ENCODE results near the gene HPD. TPM values are rescaled to one million over a fixed set of nuclear protein-coding genes. Genes with fewer than 3 reads are reported as not detected.
A peak's percentile ranks its signal among the peaks of the same experiment; 100 is the strongest.

HPD gene
- total RNA-seq, 1 donor from 2014 or later = not detected

DNA sequence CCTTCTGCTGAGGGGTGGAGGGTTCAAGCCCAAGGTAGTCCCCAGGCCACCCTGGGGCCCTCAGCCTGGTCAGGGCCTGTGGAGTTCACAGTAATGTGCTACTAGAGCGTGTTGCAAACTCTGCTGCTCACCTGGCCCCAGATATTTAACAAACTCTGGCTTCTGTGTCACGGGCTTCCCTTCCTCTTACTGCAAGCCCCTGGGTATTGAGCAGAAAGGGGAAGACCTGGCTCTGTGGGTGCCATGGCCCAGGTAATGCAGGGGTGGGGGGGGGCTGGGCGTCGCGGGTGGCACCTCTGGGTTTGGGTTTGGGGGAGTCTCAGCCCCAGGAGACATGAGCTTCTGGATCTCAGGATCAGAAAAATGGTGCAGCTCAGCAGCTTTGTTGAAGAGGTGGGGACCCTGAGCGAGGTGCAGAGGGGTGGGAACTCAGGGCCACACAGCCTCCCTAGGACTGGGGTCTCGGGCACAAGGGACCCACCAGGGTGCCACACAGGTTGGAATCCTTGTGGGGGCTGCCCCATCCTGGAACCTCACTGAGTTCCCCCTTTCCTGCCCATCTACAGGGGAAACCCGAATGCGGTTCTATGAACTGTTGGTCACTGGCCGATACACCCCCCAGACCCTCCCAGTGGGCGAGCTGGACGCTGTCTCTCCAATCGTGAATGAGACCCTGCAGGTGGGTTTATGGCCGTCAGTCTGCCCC lies 50.9 kb downstream of the HPD start:
- DNase-seq (ENCODE audit: low spot score) = no peak
- no peak for TF ChIP-seq CTCF (IDR thresholded peaks at IDR 0.05)
- no peaks in the 10 kb centered on the region for H3K9me3 Mint-ChIP-seq (ENCODE audit: low read depth)
- H3K27me3 Mint-ChIP-seq (ENCODE audit: low read depth) = no peaks in the 10 kb centered on the region
- H3K27ac Mint-ChIP-seq (ENCODE audit: unreplicated experiment) = no peak overlapping the region
- peaks cover 36% of the 10 kb centered on the region for H3K4me1 Mint-ChIP-seq (ENCODE audit: low read depth)
- peaks cover 8% of the 10 kb centered on the region for H3K36me3 Mint-ChIP-seq (ENCODE audit: low read depth)
- no peak overlapping the region for H3K4me3 Mint-ChIP-seq (ENCODE audit: unreplicated experiment)

DNA sequence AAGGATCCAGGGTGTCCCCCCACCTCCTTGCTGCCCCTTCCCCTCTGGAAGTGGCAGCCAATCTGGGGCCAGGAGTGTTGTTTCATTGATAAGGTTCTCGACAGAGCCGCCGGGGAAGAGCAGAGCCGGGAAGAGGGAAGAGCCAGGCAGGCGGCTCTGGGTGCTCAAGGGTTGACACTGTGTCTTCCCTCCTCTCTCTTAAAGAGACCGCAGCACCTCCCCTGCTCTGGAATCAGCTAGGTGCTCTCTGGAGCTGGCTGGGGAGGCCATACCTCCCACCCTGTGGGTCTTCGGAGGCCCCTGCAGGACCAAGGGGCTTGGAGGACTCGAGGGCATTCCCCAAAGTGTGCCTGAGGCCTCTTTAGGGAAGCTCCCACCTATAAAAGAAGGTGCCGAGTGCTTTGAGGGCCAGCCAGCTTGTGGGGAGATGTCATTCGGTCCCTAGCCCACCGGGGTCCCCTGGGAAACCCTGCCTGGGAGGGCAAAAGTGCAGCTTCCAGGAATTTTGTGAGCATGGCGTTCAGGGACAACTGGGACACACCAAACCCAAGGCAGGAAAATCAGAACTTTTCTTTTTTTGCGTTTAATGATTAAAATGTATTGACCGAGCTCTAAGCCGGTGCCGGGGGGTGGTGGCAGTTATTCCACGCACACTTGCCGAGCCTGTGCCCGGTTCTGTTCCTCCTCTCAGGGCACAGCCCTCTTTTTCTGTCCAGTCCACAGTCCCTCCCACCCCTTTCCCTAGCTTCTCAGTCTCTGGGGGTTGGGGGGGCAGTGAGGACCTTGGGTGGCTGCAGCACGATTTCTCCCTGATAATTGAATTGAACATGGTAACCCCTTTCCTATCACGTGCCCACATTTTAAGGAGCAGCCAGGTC lies 51.9 kb downstream of the HPD start:
- no peak for DNase-seq (ENCODE audit: low spot score)
- Mint-ChIP-seq H3K4me1 (ENCODE audit: low read depth) (peaks cover 31% of the 10 kb centered on the region), H3K27me3 (ENCODE audit: low read depth) (no peaks in the 10 kb centered on the region), H3K9me3 (ENCODE audit: low read depth) (no peaks in the 10 kb centered on the region), H3K4me3 (ENCODE audit: unreplicated experiment) (peak overlapping the region; percentile 93), H3K36me3 (ENCODE audit: low read depth) (peaks cover 8% of the 10 kb centered on the region), H3K27ac (ENCODE audit: unreplicated experiment) (peak overlapping the region; percentile 85)
- TF ChIP-seq CTCF (IDR thresholded peaks at IDR 0.05) = no peak

DNA sequence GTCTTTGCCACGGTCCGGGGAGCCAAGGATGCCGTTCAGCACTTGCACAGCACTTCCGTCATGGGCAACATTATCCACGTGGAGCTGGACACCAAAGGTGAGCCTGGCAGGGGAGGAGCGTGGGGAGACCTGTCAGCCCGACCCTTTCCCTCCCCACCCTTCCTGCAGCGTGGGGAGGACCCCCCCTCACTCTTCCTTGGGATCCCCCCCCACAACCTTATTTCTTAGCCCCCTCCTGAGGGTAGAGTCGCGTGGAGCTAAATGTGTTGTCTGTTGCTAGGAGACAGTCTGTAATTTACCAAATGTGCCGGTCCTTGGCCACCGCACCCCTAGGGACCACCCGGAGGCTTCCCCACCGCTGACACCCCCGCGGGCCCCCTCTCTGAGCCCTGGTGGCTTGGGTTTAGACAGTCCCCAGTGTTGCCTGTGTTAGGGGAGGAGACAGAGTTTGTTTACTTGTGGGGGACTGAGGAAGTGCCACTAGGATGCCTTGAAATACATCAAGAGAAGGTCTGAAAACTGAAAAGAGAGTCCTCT lies 52.6 kb downstream of the HPD start:
- TF ChIP-seq CTCF (IDR thresholded peaks at IDR 0.05) = no peak
- peaks cover 11% of the 10 kb centered on the region for H3K36me3 Mint-ChIP-seq (ENCODE audit: low read depth)
- no peaks in the 10 kb centered on the region for H3K9me3 Mint-ChIP-seq (ENCODE audit: low read depth)

DNA sequence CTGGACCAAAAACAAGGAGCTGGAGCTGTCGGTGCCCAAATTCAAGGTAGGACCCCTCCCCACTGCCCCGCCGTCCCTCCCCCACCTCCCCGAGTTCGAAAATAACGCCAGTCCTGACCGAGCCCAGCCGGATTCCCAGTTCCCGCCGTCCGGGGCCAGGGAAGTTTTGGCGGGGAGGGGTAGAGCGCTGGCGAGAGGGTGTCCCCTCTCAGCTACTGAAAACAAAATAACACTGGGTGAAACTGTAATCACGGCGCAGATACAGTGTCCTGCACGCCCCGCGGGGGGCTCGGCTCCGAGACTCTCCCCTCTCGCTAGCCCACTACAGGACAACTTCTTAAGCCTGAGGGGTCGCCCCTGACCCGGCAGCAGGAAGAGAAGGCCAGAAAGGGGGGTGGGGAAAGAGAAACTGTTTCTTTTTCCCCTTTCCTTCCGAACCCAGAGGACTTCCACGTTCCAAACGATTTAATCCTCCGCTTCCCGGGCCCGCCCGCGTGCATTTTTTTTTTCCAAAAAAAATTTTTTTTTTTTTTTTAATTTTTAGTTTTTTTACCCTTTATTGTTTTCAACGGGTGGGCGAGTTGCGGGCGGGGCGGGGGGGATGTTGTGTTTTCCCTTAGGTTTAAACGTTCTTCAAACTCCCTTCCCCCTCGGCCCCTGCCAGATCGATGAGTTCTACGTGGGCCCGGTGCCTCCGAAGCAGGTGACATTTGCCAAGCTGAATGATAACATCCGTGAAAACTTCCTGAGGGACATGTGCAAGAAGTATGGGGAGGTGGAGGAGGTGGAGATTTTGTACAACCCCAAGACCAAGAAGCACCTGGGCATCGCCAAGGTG lies 53.3 kb downstream of the HPD start:
- Mint-ChIP-seq H3K4me1 (ENCODE audit: low read depth) (peaks cover 23% of the 10 kb centered on the region), H3K4me3 (ENCODE audit: unreplicated experiment) (peak overlapping the region; percentile 93), H3K27me3 (ENCODE audit: low read depth) (no peaks in the 10 kb centered on the region), H3K27ac (ENCODE audit: unreplicated experiment) (peak overlapping the region; percentile 97), H3K9me3 (ENCODE audit: low read depth) (no peaks in the 10 kb centered on the region), H3K36me3 (ENCODE audit: low read depth) (peaks cover 13% of the 10 kb centered on the region)
- TF ChIP-seq CTCF (IDR thresholded peaks at IDR 0.05) = no peak
- no peak for DNase-seq (ENCODE audit: low spot score)

More for the DNA sequence above, 52.6 kb downstream of the HPD start:
- Mint-ChIP-seq H3K27ac (ENCODE audit: unreplicated experiment) (peak overlapping the region; percentile 85), H3K27me3 (ENCODE audit: low read depth) (no peaks in the 10 kb centered on the region), H3K4me1 (ENCODE audit: low read depth) (peaks cover 27% of the 10 kb centered on the region), H3K4me3 (ENCODE audit: unreplicated experiment) (peak overlapping the region; percentile 93)
- DNase-seq (ENCODE audit: low spot score) = no peak
